Stimulated activated CD8-positive, alpha-beta memory T cell treated with anti-CD3 and anti-CD28 coated beads, Interleukin-4, amount 100 ng/mL, for 4 hours (primary cell): ENCODE data around the gene PZP.

Experiments used
- DNase-seq, 2 donors: peaks; one replicate each; pipeline ENCODE4 v3.0.0-alpha.2; 2020; ENCODE audit warnings: low read depth in 2 of 2, low spot score in 1 of 2

The PZP gene

DNA sequence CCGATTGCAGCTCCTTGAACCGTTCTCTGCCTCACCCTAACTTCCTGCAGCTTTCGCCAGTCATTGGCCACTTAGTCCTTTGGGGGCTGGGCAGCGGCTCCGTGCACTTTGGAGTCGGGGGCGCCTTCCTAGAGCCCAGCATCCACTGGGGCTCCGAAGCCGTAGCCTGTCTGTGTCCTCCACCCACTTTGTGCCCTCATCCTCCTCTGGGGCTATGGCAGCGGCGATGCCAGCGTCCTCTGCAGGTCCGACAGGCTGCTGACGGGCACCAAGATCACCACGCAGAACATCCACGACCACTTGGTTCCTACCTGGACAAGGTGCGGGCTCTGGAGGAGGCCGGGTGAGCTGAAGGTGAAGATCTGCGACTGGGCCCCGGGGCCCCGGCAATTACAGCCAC is 80.7 kb downstream of the PZP start:
- no peak for DNase-seq

DNA sequence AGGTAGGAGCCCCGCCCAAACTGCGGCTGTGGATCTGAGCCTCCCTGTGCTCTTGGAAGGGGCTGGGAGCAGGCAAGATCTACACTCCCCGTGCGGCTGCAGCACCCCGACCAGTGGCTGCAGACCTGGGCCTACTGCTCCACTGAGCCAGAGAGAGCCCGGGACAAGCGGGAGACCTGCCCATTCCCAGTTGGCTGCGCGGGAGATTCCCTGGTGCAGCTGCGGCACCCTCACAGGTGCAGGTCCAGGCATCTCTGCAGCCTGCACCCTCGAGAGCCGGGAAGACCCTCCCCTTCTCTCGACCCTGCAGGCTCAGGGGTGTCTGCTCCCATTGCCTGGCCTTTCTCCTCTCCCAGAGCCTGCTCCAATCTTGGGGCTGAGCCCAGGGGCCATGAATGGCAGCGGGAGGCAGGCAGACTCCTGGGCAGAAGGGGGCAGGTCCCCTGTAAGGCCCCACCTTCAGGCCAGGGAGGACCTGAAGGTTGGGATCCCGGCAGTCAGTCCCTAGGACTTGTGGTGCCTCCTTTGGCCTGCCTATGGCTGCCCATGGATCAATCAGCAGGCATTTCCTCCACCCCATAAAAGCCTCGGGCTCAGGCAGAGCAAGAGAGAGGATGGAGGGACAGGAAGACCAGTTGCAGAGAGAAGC is 83.7 kb downstream of the PZP start:
- DNase-seq = no peak

DNA sequence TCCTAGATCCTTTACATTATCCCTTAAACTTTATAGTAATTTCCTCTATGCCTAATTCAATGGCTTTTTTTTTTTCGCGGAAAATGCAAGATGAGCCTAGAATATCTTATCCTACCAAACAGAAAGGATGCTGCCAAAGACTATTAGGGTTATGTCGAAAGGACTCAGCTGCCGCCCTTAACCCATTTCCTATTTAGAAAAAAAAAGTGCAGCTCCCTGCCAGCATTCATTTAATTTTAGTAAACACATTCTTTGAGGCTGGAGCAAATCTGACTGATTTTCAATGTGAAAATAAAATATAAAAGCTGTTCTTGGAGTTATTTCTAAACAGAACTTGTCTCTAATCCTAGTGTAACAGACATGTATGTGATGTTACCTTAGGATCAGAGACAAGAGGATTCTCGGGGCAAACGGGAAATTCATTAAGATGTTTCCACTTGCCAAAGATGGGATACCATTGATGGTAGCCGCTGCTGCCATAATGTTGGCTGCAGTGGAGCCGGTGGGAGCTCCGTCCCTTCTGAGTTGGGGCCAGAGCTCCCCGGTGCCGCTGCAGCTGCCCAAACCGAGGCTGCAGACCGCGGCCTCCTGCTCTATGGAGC is 84.3 kb downstream of the PZP start:
- DNase-seq = no peak

DNA sequence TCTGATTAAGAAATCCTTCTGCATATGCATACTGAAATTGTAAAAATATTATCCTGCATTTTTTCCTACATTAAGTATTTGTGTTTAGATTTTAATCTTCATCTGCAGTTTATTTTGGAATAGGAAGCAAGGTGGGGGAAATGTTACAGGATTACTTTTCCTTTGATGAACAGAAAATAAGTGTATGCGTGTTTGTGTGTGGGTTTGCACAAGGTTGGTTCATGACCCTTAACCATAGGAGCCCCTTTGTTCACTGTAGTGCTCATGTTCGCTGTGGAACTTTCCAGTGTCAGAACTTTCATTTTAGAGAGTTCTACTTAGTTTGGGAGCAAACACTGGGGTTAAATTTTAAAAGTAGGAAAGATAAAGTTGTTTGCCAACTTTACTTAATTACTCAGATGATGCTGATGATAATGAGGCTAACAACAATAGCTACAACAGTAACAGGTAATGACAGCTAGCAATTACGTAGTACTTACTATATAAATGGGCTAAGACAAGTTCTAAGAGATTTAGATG is 86.0 kb downstream of the PZP start:
- no peak for DNase-seq

DNA sequence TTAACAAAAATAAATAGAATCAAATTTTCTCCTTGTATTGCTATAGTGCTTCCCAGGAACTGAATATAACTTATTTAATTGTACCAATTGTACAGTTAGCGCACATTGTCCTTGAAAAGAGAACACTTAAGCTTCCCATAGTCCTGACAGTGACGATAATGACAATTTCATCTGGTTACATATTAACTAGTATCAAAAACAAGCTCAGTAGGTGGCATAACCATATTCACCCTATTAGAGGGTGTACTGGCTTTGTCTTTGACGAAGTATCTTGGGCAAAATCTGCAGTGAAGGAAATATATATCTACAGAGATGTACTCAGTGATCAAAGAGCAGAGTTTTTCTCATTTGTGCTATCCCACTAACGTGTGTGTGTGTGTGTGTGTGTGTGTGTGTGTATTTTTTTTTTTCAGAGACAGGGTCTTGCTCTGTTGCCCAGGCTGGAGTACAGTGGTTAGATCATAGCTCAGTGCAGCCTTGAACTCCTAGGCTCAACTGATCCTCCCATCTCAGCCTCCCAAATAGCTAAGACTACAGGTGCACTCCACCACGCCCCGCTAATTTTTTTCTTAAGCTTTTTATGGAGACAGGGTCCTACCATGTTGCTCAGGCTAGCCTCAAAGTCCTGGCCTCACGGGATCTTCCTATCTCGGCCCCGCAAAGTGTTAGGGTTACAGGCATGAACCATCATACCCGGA is 87.6 kb downstream of the PZP start:
- DNase-seq = no peak

DNA sequence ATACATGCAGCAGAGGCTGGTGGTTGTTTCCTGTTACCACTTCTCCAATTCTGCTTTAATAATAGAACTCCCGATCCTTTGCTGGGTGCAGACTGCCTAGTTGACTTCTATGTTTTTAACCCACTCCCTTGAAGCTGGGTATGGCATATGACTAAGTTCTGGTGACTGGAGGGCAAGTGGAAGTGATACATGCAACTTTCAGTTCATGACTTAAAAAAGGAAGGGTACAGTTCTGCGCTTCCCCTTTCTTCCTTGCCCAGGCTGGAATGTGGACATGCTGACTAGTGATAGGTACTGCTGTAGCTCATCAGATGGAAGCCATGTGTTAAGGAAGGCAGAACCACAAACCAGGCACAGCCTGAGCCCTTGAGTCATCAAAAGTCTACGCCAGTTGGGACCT is 90.0 kb downstream of the PZP start:
- no peak for DNase-seq

DNA sequence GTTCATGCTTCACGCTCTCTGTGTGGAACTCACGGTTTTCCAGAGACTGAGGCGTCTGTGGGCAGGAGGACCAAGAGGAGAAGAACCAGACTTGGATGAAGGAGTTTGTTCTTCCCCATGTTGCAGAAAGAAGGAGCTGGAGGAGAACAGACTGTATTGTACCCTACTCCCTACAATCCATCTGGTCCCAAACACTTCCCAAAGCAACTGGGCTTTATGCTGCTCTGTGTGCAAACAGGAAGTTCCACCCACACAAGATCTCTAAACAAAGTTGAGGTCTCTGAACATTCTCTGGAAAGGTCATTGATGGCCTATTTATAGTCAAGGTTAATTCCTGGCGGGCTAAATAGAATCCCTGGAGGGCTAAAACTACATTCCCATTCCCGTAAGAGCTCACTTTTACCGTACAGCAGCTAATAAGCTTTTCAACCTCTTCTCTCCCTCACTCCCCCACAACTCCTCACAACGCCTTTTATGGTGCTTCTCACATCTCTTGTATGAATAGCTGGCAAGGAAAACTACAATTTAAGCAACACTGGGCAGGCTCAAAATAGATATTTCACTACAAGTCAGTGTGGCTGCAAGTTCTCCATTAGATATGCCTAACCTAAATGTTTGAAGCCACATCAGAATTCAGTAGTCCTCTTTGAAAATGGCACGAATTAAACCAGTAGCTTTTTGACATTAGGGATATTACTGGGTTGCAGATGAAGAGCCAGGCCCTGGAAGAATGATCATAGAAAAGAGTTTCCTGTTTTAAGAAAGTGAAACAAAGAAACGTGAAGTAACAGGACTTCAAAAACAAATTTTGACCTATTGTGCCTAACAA is 92.2 kb downstream of the PZP start, which contains the start of gene A2M:
TSS of gene A2M (minus strand) at position 189 of the 829 bp plus-strand sequence. CDS start at position 119, 70 bp downstream.
- no peak for DNase-seq

DNA sequence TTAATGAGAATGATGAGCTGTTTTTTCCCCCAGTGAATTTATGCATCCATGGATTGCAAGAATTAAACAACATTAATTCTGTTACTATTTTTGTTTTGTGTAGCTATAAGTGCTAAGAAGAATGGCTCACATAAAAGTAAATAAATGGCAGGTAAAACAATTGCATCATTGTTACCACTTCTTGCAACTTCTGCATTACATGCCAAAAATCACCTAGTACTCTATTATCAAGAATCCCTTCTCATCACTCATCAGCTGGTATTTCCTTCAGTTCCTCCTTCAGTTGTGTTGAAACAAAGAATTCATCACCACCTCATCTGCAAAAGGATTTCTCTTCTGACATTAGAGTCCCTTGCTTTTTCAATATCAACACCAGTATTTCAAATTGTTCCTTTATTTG is 93.2 kb downstream of the PZP start:
- no peak for DNase-seq

DNA sequence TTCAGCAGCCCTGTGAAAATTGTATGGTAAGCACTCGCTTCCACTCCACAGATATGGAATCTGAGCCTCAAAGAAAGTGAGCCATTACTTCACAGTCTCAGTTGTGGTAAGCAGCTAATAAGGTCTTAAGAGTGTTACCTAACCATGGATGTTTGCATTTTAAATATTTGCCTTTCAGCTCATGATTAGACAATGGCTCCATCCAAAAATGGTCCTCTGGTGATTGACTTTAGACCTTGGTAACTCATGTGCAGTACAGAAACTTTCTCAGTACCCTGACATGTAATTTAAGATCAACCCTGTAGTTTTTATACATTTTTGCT is 94.2 kb downstream of the PZP start:
- DNase-seq = no peak

DNA sequence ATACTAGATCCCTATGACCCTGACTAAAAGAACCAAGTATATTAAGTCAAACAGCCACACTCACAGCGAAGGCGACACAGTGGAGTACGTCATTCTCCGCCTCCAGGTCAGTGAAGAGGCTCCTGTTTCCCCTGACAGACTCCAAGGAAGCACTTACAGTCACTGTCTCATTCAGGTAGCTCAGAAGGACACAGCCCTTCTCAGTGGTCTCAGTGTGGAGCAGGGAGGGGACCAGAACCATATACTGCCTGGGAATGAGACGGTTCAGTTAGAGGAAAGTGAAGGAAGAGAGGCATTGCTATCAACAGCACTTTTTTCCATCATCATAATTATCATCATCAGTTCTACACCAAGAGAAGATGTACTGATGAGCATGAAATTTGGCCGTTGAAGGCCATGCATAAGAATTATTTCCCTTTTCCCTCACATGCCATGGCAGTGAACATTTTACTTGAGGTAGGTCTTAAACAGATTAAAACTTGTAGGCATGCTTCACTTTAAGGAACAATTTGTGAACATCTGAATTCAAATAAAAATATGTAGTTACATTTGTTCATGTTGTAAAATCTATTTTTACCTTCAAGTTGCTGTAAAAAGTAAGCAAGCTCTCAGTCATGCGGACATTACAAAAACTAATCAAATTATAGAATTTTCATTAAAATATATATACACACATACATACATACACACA is 94.8 kb downstream of the PZP start:
- DNase-seq = no peak

DNA sequence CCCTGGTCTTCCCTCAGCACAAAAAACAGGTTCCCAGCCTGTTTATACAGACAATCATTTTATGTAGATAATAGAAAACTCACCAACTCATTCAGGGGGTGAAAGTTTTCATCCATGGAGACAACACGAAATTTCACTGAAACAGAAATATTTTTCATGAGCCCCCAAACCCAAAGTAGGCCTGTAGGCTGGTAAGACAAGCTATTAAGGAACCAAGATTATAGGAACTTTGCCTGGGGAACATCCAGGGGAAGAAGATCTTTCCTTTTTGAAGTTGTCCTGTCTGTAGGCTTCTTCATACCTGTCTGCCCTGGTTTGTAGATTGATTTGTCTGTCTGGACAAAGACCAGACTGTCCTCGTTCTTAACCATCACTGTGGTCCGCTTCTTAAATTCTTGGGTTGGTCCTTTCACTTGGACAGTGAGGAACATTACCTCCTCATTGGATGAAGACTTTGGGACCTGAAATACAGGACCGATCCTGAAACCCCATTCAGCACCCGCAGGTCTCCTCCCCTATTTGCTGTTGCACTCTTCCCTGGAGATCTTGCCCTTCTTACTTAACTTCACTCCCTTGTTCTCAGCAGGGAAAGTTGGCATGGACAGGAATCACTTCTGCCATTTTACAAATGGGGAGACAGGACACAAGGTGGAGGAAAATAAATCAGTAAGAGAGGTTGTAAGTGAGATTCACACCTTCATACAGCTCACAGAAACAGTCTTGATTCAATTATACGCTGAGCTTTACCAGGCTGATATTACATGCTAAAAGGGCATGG is 95.9 kb downstream of the PZP start:
- no peak for DNase-seq

DNA sequence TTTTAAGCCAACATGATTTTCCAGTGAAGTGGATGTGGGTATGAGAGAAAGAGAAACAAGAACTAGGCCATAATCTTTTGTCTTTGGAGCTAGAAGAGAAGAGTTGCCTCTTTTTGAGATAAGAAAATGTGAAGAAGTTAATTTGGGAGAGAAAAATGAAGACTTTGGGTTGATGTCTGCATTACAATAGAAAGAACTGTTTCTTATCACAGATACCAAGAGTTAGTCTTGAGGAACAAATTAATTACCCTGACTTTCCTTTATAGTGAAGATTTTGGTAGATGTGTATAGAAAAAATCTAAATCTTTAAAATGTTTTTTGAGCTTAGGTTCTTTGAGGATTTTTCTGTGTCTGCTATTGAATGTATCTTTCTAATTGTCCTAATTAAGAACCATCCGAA is 96.7 kb downstream of the PZP start:
- DNase-seq = no peak

DNA sequence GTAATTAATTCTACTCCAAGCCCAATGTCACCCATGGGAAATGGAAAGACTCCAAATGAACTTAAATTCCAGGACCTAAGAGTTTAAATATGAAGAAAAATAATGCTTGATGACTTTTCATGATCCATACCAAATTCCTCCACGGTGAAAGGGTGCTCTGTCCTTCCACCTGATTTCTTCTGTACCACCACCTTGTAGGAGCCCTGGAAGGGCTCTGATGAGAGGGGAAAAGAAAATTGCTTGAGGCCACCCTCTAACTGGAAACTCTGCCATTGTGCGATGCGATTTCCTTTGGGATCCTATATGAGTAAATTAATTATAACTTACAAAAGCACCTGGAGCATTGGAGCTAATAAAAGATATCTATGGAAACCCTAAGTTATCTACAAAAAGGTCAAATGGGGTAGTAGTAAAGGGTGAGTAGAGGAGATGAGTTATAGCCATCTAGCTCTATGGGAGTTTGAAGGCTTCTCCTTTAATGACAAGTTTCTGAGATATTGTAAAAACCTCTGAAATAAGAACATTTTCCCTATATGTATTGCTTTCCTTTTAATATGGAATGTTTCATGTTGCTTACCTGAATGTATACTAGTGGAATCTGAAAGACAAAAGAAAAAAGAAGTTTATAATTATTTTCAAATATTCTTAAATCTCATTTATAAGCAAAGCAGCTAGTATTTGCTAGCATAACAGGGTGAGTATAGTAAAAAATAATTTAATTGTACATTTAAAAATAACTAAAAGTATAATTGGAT is 98.3 kb downstream of the PZP start:
- DNase-seq = no peak

DNA sequence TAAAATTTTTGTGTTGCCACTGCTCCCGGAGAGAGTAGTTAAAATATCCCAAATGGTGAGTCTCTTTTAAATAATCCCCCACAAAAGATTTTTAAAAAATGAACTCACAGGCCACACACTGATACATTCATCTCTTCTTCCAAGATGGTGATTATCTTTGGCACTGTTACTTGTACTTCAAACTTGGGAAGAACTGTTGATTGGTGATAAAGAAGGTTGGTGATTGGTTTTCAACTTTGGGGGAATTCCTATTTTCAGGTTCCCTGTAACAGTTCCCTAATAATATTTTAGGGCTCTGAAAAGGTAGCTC is 99.0 kb downstream of the PZP start:
- DNase-seq = no peak

DNA sequence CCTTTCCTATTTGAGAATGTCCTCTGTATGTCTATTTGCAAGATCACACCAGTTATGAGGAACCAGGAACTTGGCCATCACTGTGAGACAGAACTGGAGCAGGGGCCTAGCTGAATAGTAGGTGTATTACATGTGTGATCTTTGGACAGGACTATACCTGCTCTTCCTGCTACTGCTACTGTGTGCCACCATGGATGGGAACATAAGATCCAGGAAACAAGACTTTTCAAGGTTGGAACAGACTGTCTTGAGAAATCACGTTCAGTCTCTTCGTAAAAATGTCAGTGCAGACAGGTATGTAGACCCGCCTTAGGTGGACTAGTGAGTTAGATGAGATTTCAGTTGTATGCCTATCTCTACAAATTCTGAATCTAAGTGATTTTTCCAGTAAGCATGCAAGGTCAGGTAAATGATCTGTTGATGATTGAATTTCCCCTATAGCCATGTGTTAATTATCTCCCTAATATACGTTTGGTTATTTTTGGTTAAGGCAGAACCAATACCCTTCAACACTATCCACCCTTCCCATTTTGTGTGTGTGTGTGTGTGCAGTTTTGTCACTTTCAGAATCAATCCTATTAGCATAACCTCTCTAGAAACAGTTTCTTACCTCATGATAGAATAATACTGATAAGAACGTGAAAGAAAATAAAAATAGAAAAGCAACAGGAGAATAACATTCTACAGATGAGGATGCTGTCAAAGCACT is 99.5 kb downstream of the PZP start:
- no peak for DNase-seq

DNA sequence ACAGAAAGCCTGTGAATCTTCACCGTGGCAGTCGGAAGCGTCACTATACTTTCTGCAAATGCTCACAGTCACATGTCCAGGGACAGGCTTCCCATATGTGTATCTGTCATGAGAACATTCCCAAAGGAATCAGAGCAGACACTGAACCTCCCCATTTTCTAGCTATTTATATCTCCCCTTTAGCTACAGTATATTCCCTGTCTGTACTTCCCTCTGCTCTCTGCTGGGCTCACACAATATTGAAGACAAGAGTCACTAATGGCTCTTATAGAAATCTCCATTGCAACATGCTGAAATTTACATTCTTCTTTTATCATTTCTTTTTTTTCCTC is 100.7 kb downstream of the PZP start:
- DNase-seq = no peak

DNA sequence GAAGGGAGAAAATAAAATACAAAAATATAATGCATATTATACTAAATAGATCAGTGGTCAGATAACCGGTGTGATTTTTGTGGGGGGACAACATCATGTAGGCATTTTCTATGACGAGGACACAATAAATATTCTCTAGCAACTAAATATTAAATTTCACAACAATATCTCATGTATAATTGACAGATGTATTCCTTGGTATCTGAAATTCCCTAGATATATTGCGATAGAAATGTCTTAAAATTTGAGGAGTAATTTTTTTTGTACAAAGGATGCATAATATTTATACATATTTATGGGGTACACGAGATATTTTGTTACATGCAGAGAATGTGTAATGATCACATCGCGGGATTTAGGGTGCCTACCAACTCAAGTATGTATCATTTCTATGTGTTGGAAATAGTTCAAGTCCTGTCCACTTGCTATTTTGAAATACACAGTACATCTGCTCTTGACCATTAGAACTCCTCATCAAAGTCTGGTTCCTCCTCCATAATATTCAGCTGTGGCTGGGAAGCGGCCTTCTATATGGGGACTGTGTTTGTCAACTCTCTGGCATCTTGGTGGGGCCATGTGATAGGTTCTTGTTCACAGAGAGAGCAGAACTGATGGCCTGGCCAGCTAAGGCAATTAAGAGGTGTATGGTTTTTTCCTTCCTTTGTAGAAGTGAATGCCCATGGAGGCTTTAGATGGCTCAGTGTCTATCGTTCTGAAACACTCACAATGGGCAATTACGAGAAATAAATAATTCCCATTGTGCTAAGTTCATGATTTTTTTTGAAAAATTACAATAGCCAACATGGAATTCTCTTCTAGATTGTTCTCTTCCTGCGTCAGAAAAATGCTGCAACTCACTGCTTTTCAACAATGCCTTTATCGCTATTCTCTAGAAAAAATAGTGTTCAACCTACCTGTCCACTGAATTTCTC is 101.3 kb downstream of the PZP start:
- no peak for DNase-seq

DNA sequence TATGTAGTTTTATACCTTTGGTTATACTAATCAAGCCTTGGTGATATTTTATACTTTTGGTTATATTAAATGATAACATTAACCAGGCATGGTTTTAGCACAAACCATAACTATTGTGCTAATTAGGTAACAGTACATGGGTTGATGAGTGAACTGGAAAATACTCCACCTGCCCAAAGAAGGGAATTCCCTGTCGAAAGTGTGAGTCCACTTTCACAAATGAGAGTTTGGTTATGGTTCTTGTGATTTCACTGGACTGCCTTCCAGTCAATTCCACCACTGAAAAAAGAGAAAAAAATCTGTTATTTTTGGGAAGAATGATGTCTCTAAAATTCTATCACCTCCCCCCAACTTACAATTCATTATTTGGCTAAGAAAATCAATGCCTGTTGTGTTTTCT is 102.1 kb downstream of the PZP start:
- DNase-seq = no peak
